Heart left ventricle (tissue), 13 donors: ENCODE measurements around the gene CCDC8.

Experiments used
- CTCF ChIP-seq, 12 donors: fragments of 200-600 bp; sonication (generic) in 4 of 12; IDR thresholded peaks; one replicate each; pipeline versions ENCODE4 v1.5.0 to v1.8.0; 2018 to 2022; ENCODE audit warnings: antibody characterized with exemption in 12 of 12, mild to moderate bottlenecking in 5 of 12
- POLR2A ChIP-seq, 2 donors: fragments of 450-650 bp; IDR thresholded peaks; one replicate each; pipeline ENCODE4 v1.6.1; 2017; ENCODE audit warnings: antibody characterized with exemption in 2 of 2, mild to moderate bottlenecking in 2 of 2, moderate library complexity in 2 of 2
- donor health status: ischemic (EF 13 %, LVEDD 7.1; RV severe dilation, severe dysfunction).
- donor health status: DM: no; HTN: yes; CAD: no.
- donor health status: DM: no; HTN: no; CAD: no.
- donor health status: ischemic (EF 25% LVEDD 6.9; RV normal size, moderate dysfunction).
- donor health status: ischemic (EF 25% LVEDD 5.7; RV mildly dilated, moderate dysfunction).
- donor health status: ischemic (EF 35%, LVEDD 5.7; RV mildly dilated, moderate dysfunction).
- donor health status: nonischemic (EF 11% LVEDD 7.7; RV severe dilation, severe dysfunction).
- donor health status: DM: yes; HTN: yes; CAD: no.
- donor health status: PGD.
- donor health status: ischemic (EF 29% LVEDD 5.4; RV normal size, mild dysfunction).
- donor health status: nonischemic (EF 23%, LVEDD 6.1; RV moderate dilation, normal function).

- TF ChIP-seq POLR2A (IDR thresholded peaks at IDR 0.05), result no peak
- TF ChIP-seq CTCF (IDR thresholded peaks at IDR 0.05), result no peak
Observed at GRCh38 chr19:46369817-46370216, 43.5 kb downstream of the CCDC8 start.
